ENCODE results near the gene SPRYD3. TPM values are rescaled to one million over a fixed set of nuclear protein-coding genes. Genes with fewer than 3 reads are reported as not detected.
A peak's percentile ranks its signal among the peaks of the same experiment; 100 is the strongest.

SPRYD3 gene
- total RNA-seq, 1 experiment from 2014 or later: 8.2 TPM

DNA sequence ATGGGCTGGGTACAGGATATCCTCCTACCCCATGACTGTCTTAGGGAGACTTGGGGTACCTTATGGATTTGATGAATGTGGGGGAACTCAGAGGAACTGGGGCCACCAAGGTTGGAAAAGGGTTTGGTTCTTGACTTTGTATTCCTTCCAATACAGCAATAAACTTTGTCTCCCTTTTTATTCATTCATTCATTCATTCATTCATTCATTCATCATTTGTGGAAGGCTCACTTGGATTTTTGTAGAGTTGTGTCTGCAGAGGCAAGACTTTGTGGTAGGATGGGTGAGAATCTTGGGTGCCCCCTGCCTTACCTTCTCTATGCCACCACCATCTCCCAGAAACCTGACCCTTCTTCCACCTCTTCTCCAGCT lies 45.1 kb upstream of the SPRYD3 start:
- Mint-ChIP-seq H3K4me3 (ENCODE audit: unreplicated experiment) (no peak overlapping the region), H3K27ac (ENCODE audit: unreplicated experiment) (no peak overlapping the region), H3K4me1 (ENCODE audit: low read depth, unreplicated experiment) (peaks cover 20% of the 10 kb centered on the region), H3K9me3 (ENCODE audit: unreplicated experiment) (no peaks in the 10 kb centered on the region), H3K36me3 (ENCODE audit: insufficient read depth, unreplicated experiment) (peaks cover 7% of the 10 kb centered on the region), H3K27me3 (ENCODE audit: insufficient read depth, unreplicated experiment) (peaks cover 5% of the 10 kb centered on the region)
- DNase-seq: no peak
- H3K27me3 ChIP-seq (replicated peaks; ENCODE audit: control insufficient read depth, insufficient read depth, low read length): no peaks in the 10 kb centered on the region
- H3K9me3 ChIP-seq: no peaks in the 10 kb centered on the region
- intact Hi-C loops (cut with micrococcal nuclease; ENCODE audit: unreplicated experiment): no loop called here
- no TSS peak for BruUV-seq (replicated peaks)
- H3K4me3 ChIP-seq (ENCODE audit: low read depth, low read length): no peak overlapping the region
- H3K4me1 ChIP-seq: peaks cover 15% of the 10 kb centered on the region; the same call in 1 of the 2 replicates
- H3K36me3 ChIP-seq (ENCODE audit: control insufficient read depth, insufficient read depth, low read length): 0 out of 2 replicates have a peak, but pooled peaks cover 1% of the 10 kb centered on the region
- TF ChIP-seq CTCF (IDR thresholded peaks at IDR 0.05; ENCODE audit: insufficient read depth in 1 of 2, low read depth in 1 of 2, low read length in 1 of 2, severe bottlenecking in 1 of 2, unreplicated experiment in 1 of 2): no peak
- ChIA-PET CTCF (no interaction called here), POLR2A (no interaction called here)

DNA sequence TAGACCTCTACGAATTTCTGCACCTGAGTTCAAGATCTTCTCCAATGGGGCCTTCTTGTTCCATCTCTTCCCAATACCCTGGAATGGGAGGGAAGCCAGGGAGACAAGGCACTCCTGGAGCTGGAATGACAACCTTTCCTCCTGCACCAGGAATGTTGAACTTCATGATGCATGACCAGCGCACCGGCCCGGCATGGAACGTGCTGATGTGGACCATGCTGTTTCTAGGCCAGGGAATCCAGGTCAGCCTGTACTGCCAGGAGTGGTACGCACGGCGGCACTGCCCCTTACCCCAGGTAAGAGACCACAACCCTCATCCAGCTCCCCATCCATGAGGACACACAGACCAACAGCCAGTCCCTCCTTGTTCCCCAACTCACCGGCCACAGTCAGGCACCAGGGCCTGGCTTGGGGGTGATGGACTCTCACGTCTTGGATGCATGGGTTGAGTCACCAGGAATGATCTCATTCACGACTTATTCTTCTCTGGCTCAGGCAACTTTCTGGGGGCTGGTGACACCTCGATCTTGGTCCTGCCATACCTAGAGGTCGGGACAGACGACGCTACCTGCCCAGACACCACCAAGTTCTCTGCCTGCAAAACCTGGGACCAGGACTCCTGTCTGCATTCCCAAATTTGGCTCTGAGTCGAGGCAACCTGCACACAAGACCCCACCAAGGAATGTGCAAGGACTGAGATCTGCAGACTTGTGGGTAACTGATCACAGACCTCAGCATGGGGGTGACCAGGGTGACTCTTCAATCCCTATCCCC lies 44.6 kb upstream of the SPRYD3 start:
- Mint-ChIP-seq H3K27me3 (ENCODE audit: insufficient read depth, unreplicated experiment) (peaks cover 5% of the 10 kb centered on the region), H3K4me3 (ENCODE audit: unreplicated experiment) (no peak overlapping the region), H3K4me1 (ENCODE audit: low read depth, unreplicated experiment) (peaks cover 20% of the 10 kb centered on the region), H3K36me3 (ENCODE audit: insufficient read depth, unreplicated experiment) (peaks cover 7% of the 10 kb centered on the region), H3K9me3 (ENCODE audit: unreplicated experiment) (no peaks in the 10 kb centered on the region), H3K27ac (ENCODE audit: unreplicated experiment) (peak overlapping the region; percentile 3)
- POLR2A ChIA-PET: interaction anchor here (0.6 to 1.2 kb wide), 2 partner anchors 21 to 34 kb away, joined by 3 to 8 read pairs; partner anchors contain the start of gene SOAT2
- no TSS peak for BruUV-seq (replicated peaks)
- Histone ChIP-seq H3K36me3 (ENCODE audit: control insufficient read depth, insufficient read depth, low read length) (0 out of 2 replicates have a peak, but pooled peaks cover 1% of the 10 kb centered on the region), H3K4me1 (peaks cover 15% of the 10 kb centered on the region; the same call in 1 of the 2 replicates), H3K9me3 (no peaks in the 10 kb centered on the region), H3K27me3 (replicated peaks; ENCODE audit: control insufficient read depth, insufficient read depth, low read length) (no peaks in the 10 kb centered on the region), H3K4me3 (ENCODE audit: low read depth, low read length) (no peak overlapping the region)
- CTCF ChIA-PET: no interaction called here
- intact Hi-C loops (cut with micrococcal nuclease; ENCODE audit: unreplicated experiment): no loop called here
- DNase-seq: no peak
- TF ChIP-seq CTCF (IDR thresholded peaks at IDR 0.05; ENCODE audit: insufficient read depth in 1 of 2, low read depth in 1 of 2, low read length in 1 of 2, severe bottlenecking in 1 of 2, unreplicated experiment in 1 of 2): no peak

GRCh38 chr12:53122961-53123468 lies 43.8 kb upstream of the SPRYD3 start:
- POLR2A ChIA-PET: interaction anchor here (0.6 to 1.2 kb wide), 2 partner anchors 20 to 33 kb away, joined by 3 to 8 read pairs; partner anchors contain the start of gene SOAT2
- CTCF ChIA-PET: no interaction called here

More at GRCh38 chr12:53122961-53123468, 43.8 kb upstream of the SPRYD3 start:
- no TSS peak for BruUV-seq (replicated peaks)
- Mint-ChIP-seq H3K27ac (ENCODE audit: unreplicated experiment) (peak overlapping the region; percentile 3), H3K4me3 (ENCODE audit: unreplicated experiment) (no peak overlapping the region), H3K36me3 (ENCODE audit: insufficient read depth, unreplicated experiment) (peaks cover 7% of the 10 kb centered on the region), H3K27me3 (ENCODE audit: insufficient read depth, unreplicated experiment) (peaks cover 5% of the 10 kb centered on the region), H3K4me1 (ENCODE audit: low read depth, unreplicated experiment) (peaks cover 26% of the 10 kb centered on the region), H3K9me3 (ENCODE audit: unreplicated experiment) (no peaks in the 10 kb centered on the region)
- intact Hi-C loops (cut with micrococcal nuclease; ENCODE audit: unreplicated experiment): no loop called here
- no peaks in the 10 kb centered on the region for H3K27me3 ChIP-seq (replicated peaks; ENCODE audit: control insufficient read depth, insufficient read depth, low read length)
- H3K4me3 ChIP-seq (ENCODE audit: low read depth, low read length): no peak overlapping the region
- no peak for TF ChIP-seq CTCF (IDR thresholded peaks at IDR 0.05; ENCODE audit: insufficient read depth in 1 of 2, low read depth in 1 of 2, low read length in 1 of 2, severe bottlenecking in 1 of 2, unreplicated experiment in 1 of 2)
- H3K36me3 ChIP-seq (ENCODE audit: control insufficient read depth, insufficient read depth, low read length): 0 out of 2 replicates have a peak, but pooled peaks cover 1% of the 10 kb centered on the region
- H3K4me1 ChIP-seq: peaks cover 15% of the 10 kb centered on the region; the same call in 1 of the 2 replicates
- DNase-seq: no peak
- H3K9me3 ChIP-seq: no peaks in the 10 kb centered on the region

Measured in Caco-2 (cell line).